Hematopoietic multipotent progenitor cell treated with erythropoietin and hydrocortisone succinate and interleukin-3 and kit ligand, for 15 days (in vitro differentiated cells): ENCODE results near the gene TUBGCP6.

Source experiments
- DNase-seq: peaks from one replicate; pipeline ENCODE4 v3.0.0-alpha.2; 2015; ENCODE audit warnings: low spot score

Gene TUBGCP6

GRCh38 chr22:50226063-50226874 lies 18.6 kb downstream of the TUBGCP6 start:
- no peak for DNase-seq

GRCh38 chr22:50225200-50225969 lies 19.4 kb downstream of the TUBGCP6 start:
- DNase-seq = no peak

GRCh38 chr22:50224071-50224470 lies 20.8 kb downstream of the TUBGCP6 start:
- no peak for DNase-seq

- no peak for DNase-seq
Observed at GRCh38 chr22:50222508-50222907, 22.3 kb downstream of the TUBGCP6 start.

- DNase-seq = no peak
Observed at GRCh38 chr22:50221410-50222300, 23.2 kb downstream of the TUBGCP6 start.

- no peak for DNase-seq
Observed at GRCh38 chr22:50220603-50221409, 24.0 kb downstream of the TUBGCP6 start.

GRCh38 chr22:50219800-50220602 lies 24.8 kb downstream of the TUBGCP6 start:
- no peak for DNase-seq

GRCh38 chr22:50218996-50219727 lies 25.7 kb downstream of the TUBGCP6 start:
- peak; percentile 80 for DNase-seq

- DNase-seq = no peak
Observed at GRCh38 chr22:50218153-50218995, 26.4 kb downstream of the TUBGCP6 start.

- DNase-seq = no peak
Observed at GRCh38 chr22:50217543-50218152, 27.2 kb downstream of the TUBGCP6 start.

GRCh38 chr22:50216684-50217520 lies 27.9 kb downstream of the TUBGCP6 start:
- DNase-seq = no peak

- DNase-seq = no peak
Observed at GRCh38 chr22:50216055-50216683, 28.7 kb downstream of the TUBGCP6 start.

- no peak for DNase-seq
Observed at GRCh38 chr22:50215297-50216054, 29.3 kb downstream of the TUBGCP6 start.

- DNase-seq = no peak
Observed at GRCh38 chr22:50213263-50213662, 31.6 kb downstream of the TUBGCP6 start.

- DNase-seq = no peak
Observed at GRCh38 chr22:50211147-50211546, 33.7 kb downstream of the TUBGCP6 start.
